H1 (cell line): ENCODE data around the gene PPP2R5B. TPM values are rescaled to one million over a fixed set of nuclear protein-coding genes. Genes with fewer than 3 reads are reported as not detected.

Experiments used
- CTCF ChIA-PET: fragments of 300-600 bp; sonication (Branson Sonifier 250); formaldehyde crosslinking; loops from one replicate; lab custom pipeline; 2021; ENCODE audit not compliant: partially characterized antibody; lab: Charles Lee
- POLR2A ChIA-PET: fragments of 300-600 bp; sonication (Branson Sonifier 250); formaldehyde crosslinking; loops from one replicate; lab custom pipeline; 2021; ENCODE audit warnings: inconsistent platforms; ENCODE audit not compliant: partially characterized antibody; lab: Charles Lee
- DNase-seq, 2 experiments: peaks; one replicate each; pipeline versions ENCODE4 v3.0.0 to v3.0.0-alpha.2; 2010 to 2022; ENCODE audit warnings: low spot score in 2 of 2, low read depth in 1 of 2, mixed read lengths in 1 of 2
- FAIRE-seq: peaks from 2 replicates; lab custom pipeline; 2011; peaks lifted over from hg19 to GRCh38; lab: Jason Lieb, UNC
- H2AFZ ChIP-seq: 2 replicates; pipeline ENCODE4 v1.8.1; 2012; ENCODE audit warnings: low read length, inconsistent platforms
- H2AK5ac ChIP-seq: 2 replicates; pipeline ENCODE4 v1.6.1; 2013; ENCODE audit warnings: low read depth, low read length
- H2BK120ac ChIP-seq: replicated peaks from 2 replicates; pipeline ENCODE3; 2013; ENCODE audit warnings: low read depth, low read length, inconsistent platforms
- H2BK12ac ChIP-seq: 2 replicates; pipeline ENCODE4 v1.6.1; 2013; ENCODE audit warnings: low read depth, low read length
- H2BK15ac ChIP-seq: 2 replicates; pipeline ENCODE4 v1.6.1; 2013; ENCODE audit warnings: low read length
- H2BK20ac ChIP-seq: 2 replicates; pipeline ENCODE4 v1.6.1; 2013; ENCODE audit warnings: low read length
- H2BK5ac ChIP-seq: 2 replicates; pipeline ENCODE4 v1.6.1; 2013; ENCODE audit warnings: low read depth, low read length
- H3K14ac ChIP-seq: 2 replicates; pipeline ENCODE4 v1.6.1; 2013; ENCODE audit warnings: inconsistent platforms; ENCODE audit not compliant: insufficient read length
- H3K18ac ChIP-seq: 2 replicates; pipeline ENCODE4 v1.6.1; 2013; ENCODE audit warnings: low read length; ENCODE audit errors: extremely low read depth
- H3K23ac ChIP-seq: 2 replicates; pipeline ENCODE4 v1.6.1; 2013; ENCODE audit warnings: inconsistent platforms; ENCODE audit not compliant: insufficient read length
- H3K23me2 ChIP-seq: 2 replicates; pipeline ENCODE4 v1.6.1; 2013; ENCODE audit warnings: low read depth, low read length
- H3K27ac ChIP-seq: 2 replicates; pipeline ENCODE4 v1.6.1; 2011; ENCODE audit warnings: low read depth, low read length, inconsistent platforms
- H3K27me3 ChIP-seq, 4 experiments: replicated peaks in 1 of 4; 1 replicate in 1 of 4; 2 replicates in 3 of 4; pipeline versions ENCODE4 v1.6.1 to v1.8.1; 2011 to 2013; ENCODE audit warnings: low read length in 3 of 4, mild to moderate bottlenecking in 3 of 4, inconsistent platforms in 2 of 4, mixed read lengths in 2 of 4, moderate library complexity in 1 of 4; ENCODE audit not compliant: control insufficient read depth in 3 of 4, insufficient read depth in 3 of 4; ENCODE audit errors: extremely low read depth in 1 of 4
- H3K36me3 ChIP-seq, 4 experiments: 2 replicates each; pipeline versions ENCODE4 v1.6.1 to v1.8.1; 2011 to 2013; ENCODE audit warnings: mild to moderate bottlenecking in 4 of 4, low read length in 3 of 4, moderate library complexity in 2 of 4, control low read depth in 1 of 4, inconsistent platforms in 1 of 4; ENCODE audit not compliant: insufficient read depth in 4 of 4, control insufficient read depth in 2 of 4
- H3K4ac ChIP-seq: replicated peaks from 2 replicates; pipeline ENCODE3; 2013; ENCODE audit warnings: low read length, low read depth, mixed read lengths, inconsistent platforms; ENCODE audit not compliant: insufficient read length
- H3K4me1 ChIP-seq, 4 experiments: replicated peaks in 1 of 4; 1 replicate in 1 of 4; 2 replicates in 3 of 4; pipeline versions ENCODE4 v1.6.1 to v1.8.1; 2011 to 2013; ENCODE audit warnings: low read length in 3 of 4, inconsistent platforms in 2 of 4, mixed read lengths in 1 of 4; ENCODE audit not compliant: insufficient read depth in 4 of 4, control insufficient read depth in 3 of 4
- H3K4me2 ChIP-seq, 2 experiments: 2 replicates each; pipeline versions ENCODE4 v1.6.1 to v1.8.1; 2011 to 2013; ENCODE audit warnings: low read depth in 2 of 2, low read length in 2 of 2, control low read depth in 1 of 2, inconsistent platforms in 1 of 2, mild to moderate bottlenecking in 1 of 2; ENCODE audit not compliant: insufficient read depth in 1 of 2
- H3K4me3 ChIP-seq, 4 experiments: fragments of 200-600, 300-600 bp in 1 of 4; sonication (generic), shearing (Covaris generic), sonication (Bioruptor Twin) in 1 of 4; 2 replicates each; pipeline versions ENCODE4 v1.5.1 to v1.8.1; 2011 to 2016; ENCODE audit warnings: low read length in 4 of 4, low read depth in 3 of 4, control low read depth in 2 of 4, inconsistent platforms in 2 of 4, mild to moderate bottlenecking in 2 of 4, mixed read lengths in 1 of 4, moderate library complexity in 1 of 4; ENCODE audit not compliant: insufficient read depth in 2 of 4; ENCODE audit errors: extremely low read depth in 1 of 4
- H3K56ac ChIP-seq: replicated peaks from 2 replicates; pipeline ENCODE3; 2013; ENCODE audit warnings: low read depth, mild to moderate bottlenecking, mixed read lengths, low read length, inconsistent platforms; ENCODE audit not compliant: insufficient read length
- H3K79me1 ChIP-seq: 2 replicates; pipeline ENCODE4 v1.6.1; 2013; ENCODE audit warnings: low read depth, low read length, control low read depth
- H3K79me2 ChIP-seq, 2 experiments: 2 replicates each; pipeline versions ENCODE4 v1.6.1 to v1.8.1; 2012 to 2013; ENCODE audit warnings: low read length in 2 of 2, mild to moderate bottlenecking in 2 of 2, inconsistent platforms in 1 of 2; ENCODE audit not compliant: insufficient read depth in 2 of 2, control insufficient read depth in 1 of 2
- H3K9ac ChIP-seq, 4 experiments: replicated peaks in 1 of 4; 1 replicate in 1 of 4; 2 replicates in 3 of 4; pipeline versions ENCODE4 v1.6.1 to v1.8.1; 2011 to 2013; ENCODE audit warnings: low read depth in 3 of 4, low read length in 3 of 4, control low read depth in 2 of 4, mild to moderate bottlenecking in 2 of 4, moderate library complexity in 2 of 4, inconsistent platforms in 1 of 4; ENCODE audit errors: extremely low read depth in 1 of 4
- H3K9me3 ChIP-seq, 2 experiments: 2 replicates each; pipeline versions ENCODE4 v1.6.1 to v1.8.1; 2012 to 2013; ENCODE audit warnings: mild to moderate bottlenecking in 2 of 2, moderate library complexity in 2 of 2, control low read depth in 1 of 2, inconsistent platforms in 1 of 2, low read depth in 1 of 2, low read length in 1 of 2, mixed read lengths in 1 of 2; ENCODE audit not compliant: insufficient read depth in 2 of 2
- H4K20me1 ChIP-seq, 2 experiments: replicated peaks in 1 of 2; 2 replicates each; pipeline versions ENCODE3 to v1.8.1; 2011 to 2013; ENCODE audit warnings: inconsistent platforms in 2 of 2, low read length in 2 of 2, mild to moderate bottlenecking in 1 of 2; ENCODE audit not compliant: insufficient read depth in 2 of 2, control insufficient read depth in 1 of 2
- H4K5ac ChIP-seq: 2 replicates; pipeline ENCODE4 v1.6.1; 2013; ENCODE audit warnings: low read length, low read depth, mixed read lengths, inconsistent platforms; ENCODE audit not compliant: insufficient read length
- H4K8ac ChIP-seq: 2 replicates; pipeline ENCODE4 v1.8.0; 2013; ENCODE audit warnings: mild to moderate bottlenecking, moderate library complexity, low read length, inconsistent platforms; ENCODE audit not compliant: insufficient read depth; ENCODE audit errors: extremely low read depth
- H4K91ac ChIP-seq: replicated peaks from 2 replicates; pipeline ENCODE3; 2013; ENCODE audit warnings: low read length, mixed read lengths, inconsistent platforms; ENCODE audit not compliant: insufficient read length
- CHD1 ChIP-seq: IDR thresholded peaks from 2 replicates; pipeline ENCODE4 v1.6.1; 2012; ENCODE audit warnings: low read depth, low read length, improper control_type of control experiment
- EGR1 ChIP-seq: IDR thresholded peaks from 2 replicates; pipeline ENCODE4 v1.6.1; 2011; ENCODE audit warnings: low read depth, low read length, borderline replicate concordance
- POLR2A ChIP-seq, 2 experiments: IDR thresholded peaks; 1 replicate in 1 of 2; 2 replicates in 1 of 2; pipeline ENCODE4 v1.6.1; 2011; ENCODE audit warnings: low read depth in 2 of 2, low read length in 2 of 2, mild to moderate bottlenecking in 2 of 2; ENCODE audit errors: control extremely low read depth in 1 of 2
- WGBS, 2 experiments: shearing (Covaris generic) in 1 of 2; methylation state at CpG; one replicate each; pipeline versions ENCODE4 v1.1.6 to v1.1.7; 2013 to 2015; ENCODE audit warnings: low lambda C conversion rate in 2 of 2, mixed read lengths in 2 of 2, inconsistent platforms in 1 of 2, low coverage in 1 of 2, missing lambda C conversion rate in 1 of 2; ENCODE audit not compliant: insufficient replicate concordance in 2 of 2, insufficient coverage in 1 of 2, insufficient read length in 1 of 2; ENCODE audit errors: extremely low coverage in 1 of 2, missing lambda C conversion rate in 1 of 2; 5-methylcytosine and 5-hydroxymethylcytosine counted together
- polyA plus RNA-seq, 7 experiments: library from polyadenylated mRNA; depleted of rRNA in 3 of 7; stranded (reverse) in 5 of 7; unstranded in 2 of 7; fragments of >200 nt in 5 of 7; fragments of 200-250 nt in 2 of 7; gene quantifications; 1 replicate in 5 of 7; 2 replicates in 1 of 7; 4 replicates in 1 of 7; pipeline versions ENCODE4 v1.2.1 to v1.2.3, GENCODE V29; 2011 to 2013; ENCODE audit warnings: missing spikeins in 2 of 7, mixed read lengths in 2 of 7
- total RNA-seq: library from RNA; stranded (reverse); fragmentation: NEBNext Ultra II Directional; extraction: Animal tissue kit (Norgen Biotek cat#: 25700); gene quantifications from 2 replicates; pipeline ENCODE4 v1.2.1, GENCODE V29; 2021

Gene PPP2R5B
- total and polyA plus RNA-seq, 2 of the 8 experiments (the other 6 are each of a cell fraction or from before 2014, with no cell fraction given) = 4.9 to 5.1 TPM

- no peak overlapping the region for H2BK15ac ChIP-seq
- CTCF ChIA-PET = interaction anchor here (0.6 to 1.0 kb wide), 3 partner anchors 28 to 1131 kb away, joined by 3 read pairs; partner anchors contain the start of gene BATF2
- H3K4ac ChIP-seq = no peak overlapping the region
- H3K27me3 ChIP-seq = peaks cover 0 to 12% (median 7%) of the 10 kb centered on the region in 4 experiments; a peak in 5 of 7 replicates
- no peak overlapping the region for H3K9ac ChIP-seq
- peaks cover 0 to 4% of the 10 kb centered on the region in 2 experiments; a peak in 1 of 4 replicates for H3K9me3 ChIP-seq
- no peak overlapping the region for H3K4me2 ChIP-seq
- no peak overlapping the region for H3K56ac ChIP-seq
- no peak overlapping the region for H3K23ac ChIP-seq
- no peak overlapping the region for H3K27ac ChIP-seq
- H2BK12ac ChIP-seq = no peak overlapping the region
- H3K79me1 ChIP-seq = no peaks in the 10 kb centered on the region
- H3K4me3 ChIP-seq = no peak overlapping the region
- no peaks in the 10 kb centered on the region for H3K36me3 ChIP-seq
- H3K18ac ChIP-seq = no peak overlapping the region
- no peaks in the 10 kb centered on the region for H4K20me1 ChIP-seq
- no peak overlapping the region for H2BK120ac ChIP-seq
- H4K91ac ChIP-seq = no peak overlapping the region
- no peak overlapping the region for H2AFZ ChIP-seq
- DNase-seq (no peak), FAIRE-seq (no peak)
- no peaks in the 10 kb centered on the region for H3K4me1 ChIP-seq
- H3K79me2 ChIP-seq = no peaks in the 10 kb centered on the region
- H4K5ac ChIP-seq = no peak overlapping the region
- H3K14ac ChIP-seq = no peak overlapping the region
- whole genome bisulfite sequencing, 2 experiments = 78% methylated on average over 5 of the region's 5 CpGs; no CpG with 5 or more reads in 1 of the 2 experiments
- H2BK20ac ChIP-seq = no peak overlapping the region
- no peak overlapping the region for H4K8ac ChIP-seq
- TF ChIP-seq CHD1 = no peak
- TF ChIP-seq EGR1 = no peak
- no peak for TF ChIP-seq POLR2A (IDR thresholded peaks at IDR 0.05; ENCODE audit: control extremely low read depth in 1 of 2, low read depth in 2 of 2, low read length in 2 of 2)
- POLR2A ChIA-PET = interaction anchor here (0.6 kb wide), 1 partner anchor 36 kb away, joined by 4 read pairs; no protein-coding TSS in a partner anchor
- H2AK5ac ChIP-seq = no peak overlapping the region
- no peak overlapping the region for H2BK5ac ChIP-seq
- no peaks in the 10 kb centered on the region for H3K23me2 ChIP-seq
Measured at GRCh38 chr11:64969209-64969608, 44.7 kb downstream of the PPP2R5B start.
